Erythroblast (primary cell): Measurements from ENCODE around the gene SLC9A2.

ENCODE experiments used
- GATA1 ChIP-seq: IDR thresholded peaks from 2 replicates; pipeline ENCODE4 v1.6.1; 2011; ENCODE audit warnings: low read depth, mild to moderate bottlenecking, control low read depth, low read length, moderate library complexity
- POLR2A ChIP-seq: IDR thresholded peaks from 2 replicates; pipeline ENCODE4 v1.6.1; 2011; ENCODE audit warnings: mild to moderate bottlenecking, low read length

DNA sequence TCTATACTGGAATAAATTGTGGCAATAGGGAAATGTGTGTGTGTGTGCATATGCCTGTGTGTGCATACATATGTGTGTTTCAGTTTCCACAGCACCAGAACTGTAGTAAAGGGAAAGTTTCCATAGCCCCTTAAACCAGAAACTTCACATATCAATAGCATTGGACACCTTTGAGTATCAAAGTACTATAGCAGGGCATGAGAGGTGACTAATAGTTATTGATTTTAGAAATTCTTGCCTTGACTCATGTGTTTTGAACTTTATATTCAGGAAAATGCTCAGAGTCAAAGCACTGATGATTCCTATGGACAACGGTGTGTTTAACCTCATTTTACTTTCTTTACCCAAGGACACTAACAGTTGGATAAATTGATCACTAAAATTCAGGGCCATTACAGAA is 50.0 kb downstream of the SLC9A2 start:
- TF ChIP-seq POLR2A (no peak), GATA1 (no peak)
